ENCODE measurements around the gene FOXO6. TPM values are rescaled to one million over a fixed set of nuclear protein-coding genes. Genes with fewer than 3 reads are reported as not detected.
A peak's percentile ranks its signal among the peaks of the same experiment; 100 is the strongest.

FOXO6 gene
- total RNA-seq, 2 experiments from 2014 or later: 1.2 to 2.2 TPM

DNA sequence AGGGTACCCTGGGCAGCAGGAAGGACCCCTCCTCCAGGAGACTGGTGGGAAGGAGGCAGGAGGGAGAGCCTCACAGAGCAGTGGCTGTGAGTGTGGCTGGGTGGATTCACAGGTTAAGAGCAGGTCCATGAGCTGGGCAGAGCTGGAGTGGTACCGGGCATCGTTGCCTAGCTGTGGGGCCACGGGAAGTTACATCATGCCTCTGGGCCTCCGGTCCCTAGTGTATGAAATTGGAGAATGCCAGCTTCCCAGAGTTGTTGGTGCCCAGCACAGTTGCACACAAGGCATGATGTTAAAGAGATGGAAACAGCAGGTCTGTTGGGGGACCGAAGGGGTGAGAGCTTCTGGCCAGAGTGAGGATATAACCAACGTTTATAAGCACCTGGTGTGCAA, 18.5 kb downstream of the FOXO6 start:
- TF ChIP-seq, protein P1, sequence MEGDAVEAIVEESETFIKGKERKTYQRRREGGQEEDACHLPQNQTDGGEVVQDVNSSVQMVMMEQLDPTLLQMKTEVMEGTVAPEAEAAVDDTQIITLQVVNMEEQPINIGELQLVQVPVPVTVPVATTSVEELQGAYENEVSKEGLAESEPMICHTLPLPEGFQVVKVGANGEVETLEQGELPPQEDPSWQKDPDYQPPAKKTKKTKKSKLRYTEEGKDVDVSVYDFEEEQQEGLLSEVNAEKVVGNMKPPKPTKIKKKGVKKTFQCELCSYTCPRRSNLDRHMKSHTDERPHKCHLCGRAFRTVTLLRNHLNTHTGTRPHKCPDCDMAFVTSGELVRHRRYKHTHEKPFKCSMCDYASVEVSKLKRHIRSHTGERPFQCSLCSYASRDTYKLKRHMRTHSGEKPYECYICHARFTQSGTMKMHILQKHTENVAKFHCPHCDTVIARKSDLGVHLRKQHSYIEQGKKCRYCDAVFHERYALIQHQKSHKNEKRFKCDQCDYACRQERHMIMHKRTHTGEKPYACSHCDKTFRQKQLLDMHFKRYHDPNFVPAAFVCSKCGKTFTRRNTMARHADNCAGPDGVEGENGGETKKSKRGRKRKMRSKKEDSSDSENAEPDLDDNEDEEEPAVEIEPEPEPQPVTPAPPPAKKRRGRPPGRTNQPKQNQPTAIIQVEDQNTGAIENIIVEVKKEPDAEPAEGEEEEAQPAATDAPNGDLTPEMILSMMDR (IDR thresholded peaks at IDR 0.05): no peak
- H3K9me3 ChIP-seq (ENCODE audit: control insufficient read depth in 1 of 2, insufficient read depth in 1 of 2, low read length in 2 of 2): peaks cover 0 to 5% of the 10 kb centered on the region in 2 experiments
- H3K27me3 ChIP-seq (ENCODE audit: control insufficient read depth in 1 of 2, insufficient read depth in 2 of 2, low read length in 2 of 2): peaks cover 55 to 72% of the 10 kb centered on the region in 2 experiments
- peaks cover 23% of the 10 kb centered on the region for H3K4me1 ChIP-seq (ENCODE audit: insufficient read depth, low read length)
- intact Hi-C loops (cut with DNase I, micrococcal nuclease): loop anchor here in 1 of 2 experiments (2.0 kb wide), 1 partner anchor 17 kb away; no protein-coding TSS in a partner anchor
- H3K27ac Mint-ChIP-seq: no peak overlapping the region
- ATAC-seq (ENCODE audit: poor library complexity) (no peak), DNase-seq (no peak)
- CTCF ChIA-PET: no interaction called here
- no peaks in the 10 kb centered on the region for H3K36me3 ChIP-seq (ENCODE audit: insufficient read depth, low read length)
- peaks cover 10% of the 10 kb centered on the region for H3K4me1 Mint-ChIP-seq (ENCODE audit: low read depth)
- H3K9me3 Mint-ChIP-seq: no peaks in the 10 kb centered on the region
- POLR2A ChIA-PET: no interaction called here
- H3K4me3 ChIP-seq (ENCODE audit: low read length): no peak overlapping the region
- H3K27ac ChIP-seq (ENCODE audit: low read depth in 1 of 2, low read length in 2 of 2): no peak overlapping the region
- no peaks in the 10 kb centered on the region for H3K36me3 Mint-ChIP-seq (ENCODE audit: low read depth)
- no peak overlapping the region for H3K4me3 Mint-ChIP-seq
- H3K27me3 Mint-ChIP-seq: peaks cover 75% of the 10 kb centered on the region

DNA sequence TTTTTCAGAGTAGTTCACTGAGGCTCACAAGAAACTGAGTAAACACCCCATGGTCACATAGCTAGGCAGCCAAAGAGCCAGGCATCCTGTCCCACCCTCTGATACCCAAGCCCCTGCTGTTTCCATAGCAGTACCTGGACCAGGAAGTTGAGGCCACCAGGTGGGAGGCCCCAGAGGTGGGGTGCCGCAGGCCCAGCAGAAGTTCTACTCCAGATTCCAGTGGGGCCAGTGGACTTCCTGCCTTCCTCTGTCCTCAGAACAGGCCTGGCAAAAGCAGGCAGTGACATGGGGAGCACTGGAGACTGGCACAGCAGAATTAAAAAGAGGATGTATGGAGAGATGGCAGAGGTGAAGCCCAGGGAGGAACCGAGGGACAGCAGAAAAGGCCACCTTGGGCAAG, 19.0 kb downstream of the FOXO6 start:
- Mint-ChIP-seq H3K4me3 (peak overlapping the region; percentile 68), H3K9me3 (no peaks in the 10 kb centered on the region), H3K4me1 (ENCODE audit: low read depth) (peaks cover 10% of the 10 kb centered on the region), H3K27me3 (peaks cover 80% of the 10 kb centered on the region), H3K36me3 (ENCODE audit: low read depth) (no peaks in the 10 kb centered on the region), H3K27ac (no peak overlapping the region)
- peaks cover 0 to 5% of the 10 kb centered on the region in 2 experiments for H3K9me3 ChIP-seq (ENCODE audit: control insufficient read depth in 1 of 2, insufficient read depth in 1 of 2, low read length in 2 of 2)
- H3K36me3 ChIP-seq (ENCODE audit: insufficient read depth, low read length): no peaks in the 10 kb centered on the region
- POLR2A ChIA-PET: no interaction called here
- H3K4me1 ChIP-seq (ENCODE audit: insufficient read depth, low read length): peaks cover 23% of the 10 kb centered on the region
- TF ChIP-seq, protein P1 (IDR thresholded peaks at IDR 0.05): no peak
- DNase-seq: no peak
- H3K4me3 ChIP-seq (ENCODE audit: low read length): no peak overlapping the region
- H3K27me3 ChIP-seq (ENCODE audit: control insufficient read depth in 1 of 2, insufficient read depth in 2 of 2, low read length in 2 of 2): peaks cover 59 to 76% of the 10 kb centered on the region in 2 experiments
- intact Hi-C loops (cut with DNase I, micrococcal nuclease): loop anchor here in 1 of 2 experiments (2.0 kb wide), 1 partner anchor 17 kb away; no protein-coding TSS in a partner anchor
- CTCF ChIA-PET: no interaction called here
- ATAC-seq (ENCODE audit: poor library complexity): no peak
- no peak overlapping the region for H3K27ac ChIP-seq (ENCODE audit: low read depth in 1 of 2, low read length in 2 of 2)

DNA sequence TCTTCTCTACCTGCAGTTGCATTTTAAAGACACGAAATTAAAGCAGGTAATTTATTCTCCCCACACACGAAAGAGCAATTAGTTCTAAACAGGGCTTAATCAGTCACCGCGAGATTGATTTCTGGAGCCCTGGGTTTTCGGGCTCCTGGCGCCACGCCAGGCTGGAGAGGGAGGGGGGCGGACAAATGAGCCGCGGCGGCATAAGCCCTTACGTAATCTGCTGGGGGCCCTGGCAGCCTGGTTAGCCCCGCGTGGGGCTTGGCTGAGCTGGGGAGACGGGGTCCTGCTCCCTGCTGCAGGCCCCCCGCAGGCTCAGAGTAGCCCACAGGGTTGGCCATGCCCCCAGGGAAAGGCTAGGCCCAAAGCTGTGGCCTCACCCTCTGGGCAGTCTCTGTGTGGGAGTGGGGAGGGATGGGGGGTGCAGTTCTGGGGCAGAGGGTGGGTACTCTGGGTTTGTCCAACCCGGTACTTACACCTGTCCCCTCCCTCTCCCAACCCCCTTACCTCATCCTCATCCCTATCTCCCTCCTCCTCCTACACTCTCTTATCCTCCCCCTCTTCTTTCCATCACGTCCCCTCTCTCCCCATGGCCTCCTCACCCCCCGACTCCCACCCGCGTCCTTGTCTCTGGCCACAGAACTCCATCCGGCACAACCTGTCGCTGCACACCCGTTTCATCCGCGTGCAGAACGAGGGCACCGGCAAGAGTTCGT, 19.9 kb downstream of the FOXO6 start:
- Histone ChIP-seq H3K27me3 (ENCODE audit: control insufficient read depth in 1 of 2, insufficient read depth in 2 of 2, low read length in 2 of 2) (peaks cover 64 to 85% of the 10 kb centered on the region in 2 experiments), H3K4me1 (ENCODE audit: insufficient read depth, low read length) (peaks cover 23% of the 10 kb centered on the region), H3K36me3 (ENCODE audit: insufficient read depth, low read length) (no peaks in the 10 kb centered on the region), H3K27ac (ENCODE audit: low read depth in 1 of 2, low read length in 2 of 2) (no peak overlapping the region), H3K4me3 (ENCODE audit: low read length) (peak overlapping the region; percentile 22), H3K9me3 (ENCODE audit: control insufficient read depth in 1 of 2, insufficient read depth in 1 of 2, low read length in 2 of 2) (peaks cover 0 to 5% of the 10 kb centered on the region in 2 experiments)
- H3K27me3 Mint-ChIP-seq: peaks cover 80% of the 10 kb centered on the region
- ChIA-PET POLR2A (interaction anchor here (1.9 kb wide), 1 partner anchor 19 kb away, joined by 13 read pairs; the partner anchor contains the start of gene FOXO6), CTCF (no interaction called here)
- DNase-seq (peak in 2 of 14 experiments; percentile 44 to 47), ATAC-seq (ENCODE audit: poor library complexity) (no peak)
- H3K27ac Mint-ChIP-seq: no peak overlapping the region
- H3K36me3 Mint-ChIP-seq (ENCODE audit: low read depth): no peaks in the 10 kb centered on the region
- intact Hi-C loops (cut with DNase I, micrococcal nuclease): loop anchor here in 1 of 2 experiments (2.0 kb wide), 1 partner anchor 18 kb away; no protein-coding TSS in a partner anchor
- TF ChIP-seq, protein P1 (IDR thresholded peaks at IDR 0.05): no peak
- H3K4me3 Mint-ChIP-seq: peak overlapping the region; percentile 88
- H3K9me3 Mint-ChIP-seq: no peaks in the 10 kb centered on the region
- H3K4me1 Mint-ChIP-seq (ENCODE audit: low read depth): peaks cover 10% of the 10 kb centered on the region

All from CD4-positive, alpha-beta T cell (primary cell).